HG03520 (cell line): ENCODE measurements around the gene HRH3.

Experiments
- ATAC-seq: cut with Tn5 transposase; IDR thresholded peaks from one replicate; pipeline ENCODE4 v1.9.1; 2021; ENCODE audit warnings: mild to moderate bottlenecking, moderate library complexity; ENCODE audit not compliant: unreplicated experiment

HRH3 gene

GRCh38 chr20:62230696-62231095 lies 10.6 kb upstream of the HRH3 start:
- no peak for ATAC-seq

- ATAC-seq = no peak
Observed at GRCh38 chr20:62230276-62230675, 10.2 kb upstream of the HRH3 start.

- no peak for ATAC-seq
Observed at GRCh38 chr20:62229667-62230066, 9.6 kb upstream of the HRH3 start.

- no peak for ATAC-seq
Observed at GRCh38 chr20:62228982-62229545, 9.0 kb upstream of the HRH3 start.

- ATAC-seq = no peak
Observed at GRCh38 chr20:62227977-62228958, 8.2 kb upstream of the HRH3 start.

DNA sequence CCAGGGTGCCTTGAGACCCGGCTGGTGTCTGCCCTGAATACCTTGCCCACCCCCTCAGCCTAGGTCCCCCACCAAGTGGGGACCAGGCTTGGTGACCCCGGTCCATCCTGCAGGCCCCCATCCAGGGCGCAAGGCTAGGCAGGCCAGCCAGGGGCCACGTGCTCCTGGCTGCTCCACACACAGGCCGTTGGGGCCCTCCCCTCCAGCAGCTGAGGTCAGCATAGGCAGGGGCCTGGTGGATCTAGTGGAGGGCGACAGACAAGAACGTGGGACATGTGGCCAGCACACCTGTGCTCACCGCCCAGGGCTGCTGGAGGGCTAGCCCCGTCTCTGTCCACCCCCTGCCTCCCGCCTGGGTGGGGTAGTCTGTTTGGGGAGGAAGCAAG lies 7.5 kb upstream of the HRH3 start:
- ATAC-seq = no peak

DNA sequence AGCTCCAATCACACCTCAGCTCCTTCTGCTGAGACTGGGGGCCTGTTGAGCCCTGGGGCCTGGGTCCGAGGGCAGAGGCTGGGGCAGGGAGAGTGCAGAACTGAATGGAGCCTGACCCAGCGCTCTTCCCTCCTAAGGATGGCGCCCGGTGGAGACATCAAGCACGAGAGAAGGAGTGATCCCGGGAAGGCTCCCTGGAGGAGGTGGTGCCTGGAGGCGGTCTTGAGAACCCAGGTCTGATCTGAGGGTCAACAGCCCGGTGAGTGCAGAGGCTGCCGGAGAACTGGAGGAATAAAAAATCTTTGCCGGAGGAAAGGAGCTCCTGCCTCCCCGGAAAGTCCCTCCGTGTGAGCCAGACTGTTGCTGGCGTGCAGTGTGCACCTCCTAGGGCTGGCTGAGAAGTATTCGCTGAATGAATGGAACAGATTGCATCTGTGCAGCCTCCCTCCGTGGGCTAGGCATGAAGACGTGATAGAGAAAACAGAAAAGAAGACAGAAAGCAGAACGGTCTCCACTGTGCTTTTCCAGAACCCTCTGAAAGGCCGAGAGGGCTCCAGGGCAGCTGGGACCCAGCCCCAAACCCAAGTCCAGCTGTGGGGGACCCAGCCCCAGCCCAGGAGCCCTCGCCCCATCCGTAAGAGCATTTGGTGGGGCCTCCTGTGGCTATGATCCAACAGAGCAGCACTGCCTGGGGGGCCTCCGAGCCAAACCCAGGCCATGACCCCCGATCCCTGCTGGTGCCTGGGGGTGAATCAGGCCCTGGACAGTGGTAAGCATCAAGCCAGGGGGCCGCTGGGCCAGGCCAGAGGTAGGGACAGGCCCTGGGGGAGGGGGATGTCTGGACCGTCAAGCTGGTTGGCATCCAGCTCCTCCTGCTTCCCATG lies 6.9 kb upstream of the HRH3 start:
- ATAC-seq = no peak

- no peak for ATAC-seq
Observed at GRCh38 chr20:62225820-62226635, 6.0 kb upstream of the HRH3 start.

GRCh38 chr20:62225026-62225425 lies 4.9 kb upstream of the HRH3 start:
- no peak for ATAC-seq

DNA sequence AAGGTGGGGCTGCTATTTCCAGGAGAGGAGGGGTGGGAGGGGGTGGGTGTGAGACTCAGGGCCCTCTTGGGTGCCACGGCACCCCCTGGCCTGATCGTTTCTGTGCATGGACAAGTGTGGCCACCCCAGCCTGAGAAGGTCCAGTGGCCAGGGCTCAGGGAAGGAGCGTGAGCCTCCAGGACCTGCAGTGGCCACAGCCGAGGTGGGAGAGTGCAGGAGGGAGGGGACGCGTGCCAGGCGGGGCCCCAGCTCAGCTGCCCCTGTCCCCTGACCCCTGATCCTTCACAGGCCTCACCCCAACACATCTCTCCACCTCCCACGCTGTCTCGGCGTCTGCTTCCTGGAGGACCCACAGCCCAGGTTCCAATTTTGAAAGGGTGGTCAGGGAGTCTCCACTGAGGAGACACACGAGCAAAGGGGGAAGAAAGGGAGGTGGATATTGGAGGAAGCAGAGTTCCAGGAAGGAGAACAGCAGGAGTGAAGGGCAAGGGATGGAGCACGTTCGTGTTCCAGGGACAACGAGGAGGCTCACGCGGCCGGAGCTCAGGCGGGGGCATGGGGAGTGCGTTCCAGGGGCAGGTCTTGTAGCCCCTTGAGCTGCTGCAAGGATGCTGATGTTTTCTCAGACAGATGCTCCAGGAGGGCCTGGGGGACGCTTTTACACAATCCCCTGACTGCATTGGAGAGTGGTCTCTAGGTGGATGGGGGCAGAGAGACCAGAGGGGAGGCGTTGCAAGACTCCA lies 4.2 kb upstream of the HRH3 start:
- ATAC-seq = no peak

DNA sequence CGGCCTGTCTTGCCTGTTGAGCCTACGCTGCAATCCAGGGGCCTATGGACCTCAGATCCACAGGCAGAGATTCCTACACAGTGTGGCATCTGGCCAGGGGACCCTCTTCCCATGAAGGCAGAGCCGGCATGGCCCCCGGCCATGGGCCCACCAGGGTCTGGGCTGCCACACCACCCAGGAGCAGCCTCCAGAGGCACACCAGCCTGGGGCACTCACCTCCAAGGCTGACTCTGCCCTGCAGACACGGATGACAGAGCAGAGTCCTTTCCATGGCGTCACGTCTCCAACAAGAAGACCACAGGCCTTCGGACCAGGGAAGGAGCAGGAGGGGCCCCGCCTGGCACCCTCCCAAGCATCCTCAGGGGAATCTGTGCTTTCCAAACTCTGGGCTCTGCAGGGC lies 3.5 kb upstream of the HRH3 start:
- no peak for ATAC-seq

- ATAC-seq = no peak
Observed at GRCh38 chr20:62222972-62223371, 2.9 kb upstream of the HRH3 start.

DNA sequence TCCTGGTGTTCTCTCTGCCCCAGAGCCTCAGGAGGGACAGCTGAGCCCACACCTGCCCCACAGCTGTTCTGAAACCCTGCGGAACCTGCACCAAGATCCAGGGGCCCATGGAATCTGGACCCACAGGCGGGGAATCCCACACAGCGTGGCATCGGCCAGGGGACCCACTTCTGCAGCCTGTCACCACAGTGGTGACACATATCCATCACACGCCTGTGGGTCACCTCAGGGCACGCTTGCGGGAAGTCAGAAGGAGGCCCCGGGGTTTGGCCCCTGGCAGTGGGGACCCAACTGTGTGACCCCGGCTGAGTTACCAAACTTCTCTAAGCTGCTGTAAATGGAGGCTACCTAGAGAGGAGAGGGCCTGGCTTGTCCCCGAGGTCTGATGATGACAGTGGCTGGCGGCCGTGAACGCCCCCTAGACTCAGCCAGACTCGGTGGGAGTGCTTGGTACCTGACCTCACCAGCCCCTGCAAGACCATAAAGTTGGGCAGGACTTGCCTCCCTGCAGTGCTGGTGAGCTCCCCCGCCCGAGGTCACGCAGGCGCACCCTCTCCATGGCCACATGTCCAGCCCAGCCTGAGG lies 2.3 kb upstream of the HRH3 start:
- ATAC-seq = no peak

- no peak for ATAC-seq
Observed at GRCh38 chr20:62220666-62221568, 839 bp upstream of the HRH3 start.

- ATAC-seq = no peak
Observed at GRCh38 chr20:62219101-62219991, 732 bp downstream of the HRH3 start.

DNA sequence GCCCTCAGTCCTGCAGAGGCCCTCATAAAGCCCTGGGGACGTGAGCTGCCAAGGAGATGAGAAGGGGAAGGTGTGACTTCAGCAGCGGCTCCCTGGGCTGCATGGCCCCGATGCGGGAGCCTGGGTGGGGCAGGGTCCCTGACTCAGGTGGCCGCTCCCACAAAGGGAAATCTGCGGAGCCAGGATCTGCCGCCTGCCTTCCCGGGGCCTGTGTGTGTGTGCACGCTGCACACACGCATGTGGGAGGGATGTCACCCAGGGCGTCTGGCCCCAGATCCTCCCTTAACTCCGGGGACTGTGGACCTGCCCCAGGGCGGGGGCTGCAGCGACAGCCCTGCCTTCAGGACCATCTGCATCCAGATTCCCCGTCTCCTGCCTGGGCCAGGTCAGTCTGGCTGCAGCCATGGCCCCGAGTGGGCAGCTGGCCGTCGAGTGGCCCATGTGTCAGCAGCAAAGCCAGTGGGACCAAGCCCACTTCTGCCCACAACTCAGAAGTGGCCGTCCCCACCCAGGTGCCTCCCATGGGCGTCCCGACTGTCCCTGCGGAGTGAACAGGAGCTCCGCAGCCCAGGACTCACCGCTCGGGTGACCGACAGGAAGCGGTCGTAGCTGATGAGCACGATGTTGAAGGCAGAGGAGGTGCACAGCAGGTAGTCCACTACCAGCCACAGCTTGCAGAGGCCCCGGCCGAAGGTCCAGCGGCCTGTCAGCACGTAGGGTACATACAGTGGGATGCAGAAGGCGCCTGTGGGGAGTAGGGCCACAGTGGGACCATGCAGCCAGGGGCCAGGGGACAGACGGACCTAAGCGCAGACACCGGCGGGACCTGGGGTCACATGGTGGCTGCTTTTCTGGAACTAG lies 1.9 kb downstream of the HRH3 start:
- ATAC-seq = no peak
